Muscle of leg (tissue), 11 donors: Measurements from ENCODE around the gene CDH23. TPM values are rescaled to one million over a fixed set of nuclear protein-coding genes. Genes with fewer than 3 reads are reported as not detected.

Experiments used
- DNase-seq: peaks from one replicate; pipeline ENCODE4 v3.0.0; 2013
- H3K27ac ChIP-seq: one replicate; pipeline ENCODE4 v1.5.1; 2013; ENCODE audit warnings: mild to moderate bottlenecking, low read length, control low read depth
- H3K27me3 ChIP-seq: one replicate; pipeline ENCODE4 v1.6.1; 2013; ENCODE audit warnings: low read length; ENCODE audit not compliant: control insufficient read depth, insufficient read depth
- H3K36me3 ChIP-seq: one replicate; pipeline ENCODE4 v1.6.1; 2013; ENCODE audit warnings: low read length; ENCODE audit not compliant: control insufficient read depth, insufficient read depth
- H3K4me1 ChIP-seq: one replicate; pipeline ENCODE4 v1.6.1; 2013; ENCODE audit warnings: low read length; ENCODE audit not compliant: control insufficient read depth, insufficient read depth
- H3K4me3 ChIP-seq: one replicate; pipeline ENCODE4 v1.5.1; 2013; ENCODE audit warnings: low read length, control low read depth
- H3K9me3 ChIP-seq: replicated peaks from 2 replicates; pipeline ENCODE4 v1.6.1; 2013; ENCODE audit warnings: low read depth, low read length; ENCODE audit not compliant: control insufficient read depth
- WGBS: methylation state at CpG from one replicate; pipeline ENCODE4 v1.1.5; 2013; ENCODE audit warnings: missing lambda C conversion rate; ENCODE audit not compliant: insufficient coverage; 5-methylcytosine and 5-hydroxymethylcytosine counted together
- polyA plus RNA-seq, 8 donors: library from polyadenylated mRNA; unstranded; fragments of 120-200 nt; gene quantifications; one replicate each; pipeline versions ENCODE4 v1.2.1 to v1.2.3, GENCODE V29; 2013; ENCODE audit warnings: inconsistent platforms in 1 of 8, low replicate concordance in 1 of 8; ENCODE audit not compliant: insufficient read length in 8 of 8, insufficient read depth in 1 of 8
- total RNA-seq: library from RNA; stranded (reverse); fragments of 120-200 nt; gene quantifications from one replicate; pipeline ENCODE4 v1.2.4, GENCODE V29; 2013

Gene CDH23
- total and polyA plus RNA-seq, 9 donors, result 3.4 to 5.7 (median 4.9) TPM

- Histone ChIP-seq H3K27me3 (peaks cover 41% of the 10 kb centered on the region), H3K4me1 (peaks cover 17% of the 10 kb centered on the region), H3K27ac (no peak overlapping the region), H3K9me3 (no peaks in the 10 kb centered on the region), H3K36me3 (no peaks in the 10 kb centered on the region), H3K4me3 (no peak overlapping the region)
- no CpG with 5 or more reads among the region's 5 CpGs for WGBS
- DNase-seq, result no peak
These were observed 3.2 kb downstream of the CDH23 start for GRCh38 chr10:71399946-71400345.

- Histone ChIP-seq H3K27me3 (peaks cover 44% of the 10 kb centered on the region), H3K4me1 (peaks cover 16% of the 10 kb centered on the region), H3K27ac (no peak overlapping the region), H3K9me3 (no peaks in the 10 kb centered on the region), H3K4me3 (no peak overlapping the region), H3K36me3 (no peaks in the 10 kb centered on the region)
- DNase-seq, result no peak
- WGBS, result 88% methylated on average over 3 of the region's 7 CpGs
These were observed 4.3 kb downstream of the CDH23 start for GRCh38 chr10:71401056-71401455.

GRCh38 chr10:71402005-71402404 lies 5.3 kb downstream of the CDH23 start:
- Histone ChIP-seq H3K4me1 (peaks cover 15% of the 10 kb centered on the region), H3K9me3 (no peaks in the 10 kb centered on the region), H3K36me3 (no peaks in the 10 kb centered on the region), H3K27me3 (peaks cover 44% of the 10 kb centered on the region), H3K27ac (no peak overlapping the region), H3K4me3 (no peak overlapping the region)
- DNase-seq, result no peak
- 88% methylated on average over 5 of the region's 7 CpGs for WGBS

GRCh38 chr10:71404503-71405295 lies 8.0 kb downstream of the CDH23 start:
- Histone ChIP-seq H3K36me3 (no peaks in the 10 kb centered on the region), H3K27me3 (peaks cover 18% of the 10 kb centered on the region), H3K4me3 (no peak overlapping the region), H3K27ac (no peak overlapping the region), H3K9me3 (no peaks in the 10 kb centered on the region), H3K4me1 (no peaks in the 10 kb centered on the region)
- 67% methylated on average over 7 of the region's 13 CpGs for WGBS
- no peak for DNase-seq

GRCh38 chr10:71406878-71407277 lies 10.2 kb downstream of the CDH23 start:
- DNase-seq, result no peak
- Histone ChIP-seq H3K4me1 (no peaks in the 10 kb centered on the region), H3K27ac (no peak overlapping the region), H3K36me3 (no peaks in the 10 kb centered on the region), H3K4me3 (no peak overlapping the region), H3K27me3 (peaks cover 8% of the 10 kb centered on the region), H3K9me3 (no peaks in the 10 kb centered on the region)
- 100% methylated on average over 1 of the region's 3 CpGs for WGBS

GRCh38 chr10:71408436-71409225 lies 11.9 kb downstream of the CDH23 start:
- no peaks in the 10 kb centered on the region for H3K36me3 ChIP-seq
- no peak overlapping the region for H3K27ac ChIP-seq
- no peaks in the 10 kb centered on the region for H3K4me1 ChIP-seq
- H3K9me3 ChIP-seq, result no peaks in the 10 kb centered on the region
- DNase-seq, result no peak
- no peak overlapping the region for H3K4me3 ChIP-seq
- 64% methylated on average over 2 of the region's 9 CpGs for WGBS
- H3K27me3 ChIP-seq, result peaks cover 8% of the 10 kb centered on the region

GRCh38 chr10:71409516-71410104 lies 12.9 kb downstream of the CDH23 start:
- no peaks in the 10 kb centered on the region for H3K9me3 ChIP-seq
- H3K27me3 ChIP-seq, result peaks cover 5% of the 10 kb centered on the region
- no CpG with 5 or more reads among the region's 3 CpGs for WGBS
- no peaks in the 10 kb centered on the region for H3K4me1 ChIP-seq
- DNase-seq, result no peak
- no peak overlapping the region for H3K27ac ChIP-seq
- H3K36me3 ChIP-seq, result no peaks in the 10 kb centered on the region
- no peak overlapping the region for H3K4me3 ChIP-seq

GRCh38 chr10:71413581-71413980 lies 16.9 kb downstream of the CDH23 start:
- peaks cover 8% of the 10 kb centered on the region for H3K27me3 ChIP-seq
- no peaks in the 10 kb centered on the region for H3K9me3 ChIP-seq
- H3K4me1 ChIP-seq, result no peaks in the 10 kb centered on the region

GRCh38 chr10:71414359-71414758 lies 17.6 kb downstream of the CDH23 start:
- Histone ChIP-seq H3K27ac (no peak overlapping the region), H3K4me3 (no peak overlapping the region), H3K4me1 (no peaks in the 10 kb centered on the region), H3K27me3 (peaks cover 8% of the 10 kb centered on the region), H3K9me3 (no peaks in the 10 kb centered on the region), H3K36me3 (no peaks in the 10 kb centered on the region)
- no peak for DNase-seq
- no CpG with 5 or more reads among the region's 1 CpG for WGBS

More at GRCh38 chr10:71413581-71413980, 16.9 kb downstream of the CDH23 start:
- Histone ChIP-seq H3K4me3 (no peak overlapping the region), H3K27ac (no peak overlapping the region), H3K36me3 (no peaks in the 10 kb centered on the region)
- DNase-seq, result no peak

- no peak overlapping the region for H3K27ac ChIP-seq
- DNase-seq, result no peak
- no peak overlapping the region for H3K4me3 ChIP-seq
- no peaks in the 10 kb centered on the region for H3K9me3 ChIP-seq
- peaks cover 12% of the 10 kb centered on the region for H3K27me3 ChIP-seq
- H3K4me1 ChIP-seq, result no peaks in the 10 kb centered on the region
- H3K36me3 ChIP-seq, result no peaks in the 10 kb centered on the region
These were observed 22.4 kb downstream of the CDH23 start for GRCh38 chr10:71419002-71419540.
